HG03025 (cell line): Measurements from ENCODE around the gene KRTCAP2.

Experiments used
- ATAC-seq: cut with Tn5 transposase; IDR thresholded peaks from one replicate; pipeline ENCODE4 v1.9.1; 2021; ENCODE audit warnings: mild to moderate bottlenecking, moderate library complexity; ENCODE audit not compliant: unreplicated experiment, low FRiP score

KRTCAP2 gene

GRCh38 chr1:155184835-155185782, 12.0 kb upstream of the KRTCAP2 start:
- no peak for ATAC-seq

GRCh38 chr1:155184351-155184811, 11.3 kb upstream of the KRTCAP2 start:
- ATAC-seq = no peak

- ATAC-seq = no peak
Observed at GRCh38 chr1:155183775-155184221, 10.7 kb upstream of the KRTCAP2 start.

GRCh38 chr1:155182052-155182550, 9.0 kb upstream of the KRTCAP2 start:
- no peak for ATAC-seq

GRCh38 chr1:155181371-155182051, 8.4 kb upstream of the KRTCAP2 start:
- no peak for ATAC-seq

- no peak for ATAC-seq
Observed at GRCh38 chr1:155179112-155180031, 6.3 kb upstream of the KRTCAP2 start.

- ATAC-seq = no peak
Observed at GRCh38 chr1:155178441-155179111, 5.5 kb upstream of the KRTCAP2 start.

- ATAC-seq = no peak
Observed at GRCh38 chr1:155177918-155178281, 4.8 kb upstream of the KRTCAP2 start.

- ATAC-seq = no peak
Observed at GRCh38 chr1:155177192-155177917, 4.3 kb upstream of the KRTCAP2 start.

- no peak for ATAC-seq
Observed at GRCh38 chr1:155176544-155177071, 3.5 kb upstream of the KRTCAP2 start.

- ATAC-seq = no peak
Observed at GRCh38 chr1:155175927-155176371, 2.8 kb upstream of the KRTCAP2 start.

GRCh38 chr1:155175281-155175926, 2.3 kb upstream of the KRTCAP2 start:
- no peak for ATAC-seq

- no peak for ATAC-seq
Observed at GRCh38 chr1:155174324-155175280, 1.5 kb upstream of the KRTCAP2 start.

GRCh38 chr1:155173478-155174323, 597 bp upstream of the KRTCAP2 start, which contains the start of gene TRIM46:
TSS of gene TRIM46 (plus strand) at chr1:155173849. CDS start at chr1:155173967, 118 bp downstream.
- ATAC-seq = no peak

GRCh38 chr1:155171836-155172731, 1.0 kb downstream of the KRTCAP2 start:
- ATAC-seq = no peak
